Measurements from ENCODE around the gene KIF4A.
"Not testable (repeated sequence)": the region's sequence is repeated elsewhere in the genome, so short reads cannot be mapped to it uniquely, and the experiment has no call there.

The KIF4A gene

GRCh38 chrX:70262952-70263567 lies 26.8 kb upstream of the KIF4A start:
- H3K4me3 ChIP-seq (ENCODE audit: low read length) = no peak overlapping the region
- TF ChIP-seq CTCF (conservative IDR thresholded peaks at IDR 0.05; ENCODE audit: low read length) = peak; percentile 57
- DNase-seq (ENCODE audit: low read depth) = peak; percentile 19

- no peak overlapping the region for H3K4me3 ChIP-seq (ENCODE audit: low read length)
- DNase-seq (ENCODE audit: low read depth) = no peak
- TF ChIP-seq CTCF (conservative IDR thresholded peaks at IDR 0.05; ENCODE audit: low read length) = no peak
These were observed 25.1 kb upstream of the KIF4A start for GRCh38 chrX:70264784-70265183.

- DNase-seq (ENCODE audit: low read depth) = no peak
- TF ChIP-seq CTCF (conservative IDR thresholded peaks at IDR 0.05; ENCODE audit: low read length) = no peak
- no peak within 1 kb of the TSS for H3K4me3 ChIP-seq (ENCODE audit: low read length)
These were observed 21.9 kb upstream of the KIF4A start, which contains the start of gene ARR3 for GRCh38 chrX:70268034-70268433. Gene ARR3 (plus strand): TSS chrX:70268334. CDS start chrX:70269386, 1,052 bp downstream.

GRCh38 chrX:70274029-70274428 lies 15.9 kb upstream of the KIF4A start:
- not testable (repeated sequence) for H3K4me3 ChIP-seq (ENCODE audit: low read length); DNase-seq (ENCODE audit: low read depth)

- H3K4me3 ChIP-seq (ENCODE audit: low read length) = no peak overlapping the region
- no peak for DNase-seq (ENCODE audit: low read depth)
- TF ChIP-seq CTCF (conservative IDR thresholded peaks at IDR 0.05; ENCODE audit: low read length) = no peak
These were observed 10.8 kb upstream of the KIF4A start for GRCh38 chrX:70279081-70279480.

GRCh38 chrX:70280573-70280972 lies 9.3 kb upstream of the KIF4A start:
- no peak for DNase-seq (ENCODE audit: low read depth)
- H3K4me3 ChIP-seq (ENCODE audit: low read length) = no peak overlapping the region
- TF ChIP-seq CTCF (conservative IDR thresholded peaks at IDR 0.05; ENCODE audit: low read length) = no peak

- no peak for DNase-seq (ENCODE audit: low read depth)
- no peak for TF ChIP-seq CTCF (conservative IDR thresholded peaks at IDR 0.05; ENCODE audit: low read length)
- H3K4me3 ChIP-seq (ENCODE audit: low read length) = no peak within 1 kb of the TSS
These were observed 8.0 kb upstream of the KIF4A start, which contains the start of gene RAB41 for GRCh38 chrX:70281951-70282350. Gene RAB41 (plus strand): TSS chrX:70282172. CDS start chrX:70282218, 46 bp downstream.
